Endothelial cell of umbilical vein (primary cell): ENCODE data around the gene HDAC7. TPM values are rescaled to one million over a fixed set of nuclear protein-coding genes. Genes with fewer than 3 reads are reported as not detected.

Experiments used
- BruUV-seq: library from RNA; stranded (reverse); fragments of 400-500 nt; replicated peaks from 2 replicates; lab custom pipeline; 2021; lab: Mats Ljungman, UMichigan
- CTCF ChIA-PET: fragments of 300-600, 350-600 bp; sonication (Branson Sonifier 250); formaldehyde crosslinking; loops from one replicate; lab custom pipeline; 2021; ENCODE audit warnings: antibody characterized with exemption, inconsistent platforms; lab: Charles Lee
- POLR2A ChIA-PET: fragments of 300-600, 350-600 bp; sonication (Branson Sonifier 250); formaldehyde crosslinking; loops from one replicate; lab custom pipeline; 2021; ENCODE audit warnings: antibody characterized with exemption, inconsistent platforms; lab: Charles Lee
- DNase-seq: peaks from one replicate; pipeline ENCODE4 v3.0.0-alpha.2; 2011; ENCODE audit warnings: low read depth, low spot score
- FAIRE-seq: peaks from 2 replicates; lab custom pipeline; 2011; peaks lifted over from hg19 to GRCh38; lab: Jason Lieb, UNC
- H2AFZ ChIP-seq: 2 replicates; pipeline ENCODE4 v1.6.0; 2012; ENCODE audit warnings: low read depth, low read length, control low read depth, inconsistent platforms
- H3K27ac ChIP-seq: 2 replicates; pipeline ENCODE4 v1.5.1; 2011; ENCODE audit warnings: low read depth, mild to moderate bottlenecking, control low read depth, low read length, moderate library complexity; ENCODE audit not compliant: insufficient read depth
- H3K27me3 ChIP-seq, 2 experiments: 2 replicates each; pipeline versions ENCODE4 v1.6.0 to v1.6.1; 2011; ENCODE audit warnings: low read length in 2 of 2, mixed read lengths in 1 of 2; ENCODE audit not compliant: control insufficient read depth in 2 of 2, insufficient read depth in 2 of 2
- H3K36me3 ChIP-seq, 2 experiments: 2 replicates in 1 of 2; 3 replicates in 1 of 2; pipeline ENCODE4 v1.5.1; 2011; ENCODE audit warnings: low read length in 2 of 2, mild to moderate bottlenecking in 1 of 2, moderate library complexity in 1 of 2; ENCODE audit not compliant: control insufficient read depth in 2 of 2, insufficient read depth in 2 of 2; ENCODE audit errors: extremely low read depth in 1 of 2
- H3K4me1 ChIP-seq: 3 replicates; pipeline ENCODE4 v1.5.1; 2011; ENCODE audit warnings: mild to moderate bottlenecking, low read length; ENCODE audit not compliant: control insufficient read depth, insufficient read depth; ENCODE audit errors: extremely low read depth
- H3K4me2 ChIP-seq: 2 replicates; pipeline ENCODE4 v1.6.1; 2011; ENCODE audit warnings: low read length, control low read depth, mixed read lengths; ENCODE audit not compliant: insufficient read depth
- H3K4me3 ChIP-seq, 3 experiments: fragments of 200-600 bp in 1 of 3; sonication (generic), shearing (Covaris generic) in 1 of 3; replicated peaks in 1 of 3; 2 replicates each; pipeline ENCODE4 v1.5.1; 2011 to 2016; ENCODE audit warnings: control low read depth in 3 of 3, low read length in 3 of 3, mild to moderate bottlenecking in 2 of 3, inconsistent platforms in 1 of 3, low read depth in 1 of 3, moderate library complexity in 1 of 3; ENCODE audit not compliant: insufficient read depth in 1 of 3
- H3K79me2 ChIP-seq: 2 replicates; pipeline ENCODE4 v1.6.0; 2012; ENCODE audit warnings: low read length, inconsistent platforms; ENCODE audit not compliant: control insufficient read depth, insufficient read depth
- H3K9ac ChIP-seq: replicated peaks from 2 replicates; pipeline ENCODE3; 2011; ENCODE audit warnings: low read length, control low read depth; ENCODE audit not compliant: insufficient read depth; ENCODE audit errors: extremely low read depth
- H3K9me1 ChIP-seq: replicated peaks from 3 replicates; pipeline ENCODE4 v1.6.0; 2011; ENCODE audit warnings: mild to moderate bottlenecking, low read length; ENCODE audit not compliant: control insufficient read depth, insufficient read depth; ENCODE audit errors: extremely low read depth
- H3K9me3 ChIP-seq: replicated peaks from 2 replicates; pipeline ENCODE4 v1.5.1; 2012; ENCODE audit warnings: low read length, inconsistent platforms; ENCODE audit not compliant: control insufficient read depth, insufficient read depth
- H4K20me1 ChIP-seq: replicated peaks from 2 replicates; pipeline ENCODE3; 2011; ENCODE audit warnings: mild to moderate bottlenecking, low read length; ENCODE audit not compliant: control insufficient read depth, insufficient read depth; ENCODE audit errors: extremely low read depth
- CTCF ChIP-seq, 2 donors: IDR thresholded peaks; 1 replicate in 1 of 2; 2 replicates in 1 of 2; pipeline ENCODE4 v1.5.1; 2011; ENCODE audit warnings: low read length in 2 of 2, mild to moderate bottlenecking in 2 of 2, moderate library complexity in 2 of 2, control low read depth in 1 of 2, inconsistent platforms in 1 of 2, low read depth in 1 of 2; ENCODE audit not compliant: insufficient read depth in 1 of 2; ENCODE audit errors: extremely low read depth in 1 of 2
- EZH2 ChIP-seq: IDR thresholded peaks from 2 replicates; pipeline ENCODE4 v1.6.1; 2012; ENCODE audit warnings: borderline replicate concordance, low read depth, mild to moderate bottlenecking, moderate library complexity, low read length, inconsistent platforms; ENCODE audit not compliant: severe bottlenecking
- FOS ChIP-seq: IDR thresholded peaks from 2 replicates; pipeline ENCODE4 v1.6.1; 2011; ENCODE audit warnings: mild to moderate bottlenecking, low read length, moderate library complexity, borderline replicate concordance; ENCODE audit not compliant: insufficient read depth
- GATA2 ChIP-seq: IDR thresholded peaks from 2 replicates; pipeline ENCODE4 v1.7.0; 2011; ENCODE audit warnings: low read depth, mild to moderate bottlenecking, moderate library complexity, mixed read lengths, low read length; ENCODE audit not compliant: insufficient read length, insufficient read depth
- JUN ChIP-seq: IDR thresholded peaks from 2 replicates; pipeline ENCODE4 v1.6.1; 2011; ENCODE audit warnings: borderline replicate concordance, low read depth; ENCODE audit not compliant: insufficient read length, insufficient read depth
- MAX ChIP-seq: IDR thresholded peaks from 2 replicates; pipeline ENCODE4 v1.6.1; 2011; ENCODE audit not compliant: insufficient read depth, insufficient read length
- MYC ChIP-seq: IDR thresholded peaks from one replicate; pipeline ENCODE4 v1.6.1; 2011; ENCODE audit warnings: mild to moderate bottlenecking, low read depth, low read length
- POLR2A ChIP-seq: IDR thresholded peaks from 2 replicates; pipeline ENCODE4 v1.6.1; 2012; ENCODE audit warnings: low read depth, mild to moderate bottlenecking, control low read depth, low read length
- POLR2AphosphoS5 ChIP-seq: IDR thresholded peaks from 2 replicates; pipeline ENCODE4 v1.6.1; 2012; ENCODE audit warnings: low read depth, mild to moderate bottlenecking, control low read depth, low read length, moderate library complexity; ENCODE audit not compliant: insufficient read depth
- dilution Hi-C: fragments of 300-500 bp; cut with MboI; formaldehyde crosslinking; loops from one replicate; pipeline ENCODE4 v1.15.0; 2019; ENCODE audit warnings: low sequenced_read_pairs; ENCODE audit not compliant: extremely low pct_ligation_motif_present
- intact Hi-C: fragments of 100-400 bp; cut with micrococcal nuclease; formaldehyde crosslinking; loops from one replicate; pipeline ENCODE4 v1.10.0; 2022
- polyA plus RNA-seq, 4 experiments: library from polyadenylated mRNA; depleted of rRNA in 3 of 4; stranded (reverse) in 3 of 4; unstranded in 1 of 4; fragments of >200 nt; gene quantifications; 2 replicates each; pipeline versions ENCODE4 v1.2.1 to v1.2.3, GENCODE V29; 2011 to 2012; ENCODE audit warnings: missing spikeins in 1 of 4
- total RNA-seq: library from RNA; stranded (reverse); gene quantifications from 2 replicates; pipeline ENCODE4 v1.2.3, GENCODE V29; 2021

Gene HDAC7
- total and polyA plus RNA-seq, 2 donors (not counting 3 experiments of a cell fraction or from before 2014, with no cell fraction given), result 119 to 249 TPM

- Histone ChIP-seq H2AFZ (no peak overlapping the region), H3K4me2 (no peak overlapping the region), H3K27me3 (no peaks in the 10 kb centered on the region), H3K9me1 (no peaks in the 10 kb centered on the region), H3K9me3 (no peaks in the 10 kb centered on the region), H3K36me3 (no peaks in the 10 kb centered on the region), H3K4me3 (no peak overlapping the region), H4K20me1 (no peaks in the 10 kb centered on the region), H3K79me2 (no peaks in the 10 kb centered on the region), H3K4me1 (peaks cover 18% of the 10 kb centered on the region), H3K27ac (no peak overlapping the region), H3K9ac (no peak overlapping the region)
- dilution Hi-C loops (no loop called here), intact Hi-C loops (no loop called here)
- no peak for TF ChIP-seq MAX
- TF ChIP-seq POLR2AphosphoS5, result no peak
- no peak for TF ChIP-seq FOS
- no TSS peak for BruUV-seq
- DNase-seq (no peak), FAIRE-seq (no peak)
- ChIA-PET POLR2A (no interaction called here), CTCF (interaction anchor here (1.1 to 2.2 kb wide), 4 partner anchors 19 to 74 kb away, joined by 4 to 15 read pairs (median 6); no protein-coding TSS in a partner anchor)
These were observed 56.0 kb downstream of the HDAC7 start for GRCh38 chr12:47763481-47764346.

- TF ChIP-seq CTCF (IDR thresholded peaks at IDR 0.05; ENCODE audit: extremely low read depth in 1 of 2, insufficient read depth in 1 of 2, low read depth in 1 of 2, low read length in 2 of 2), result no peak
- no peak for TF ChIP-seq JUN
- TF ChIP-seq FOS, result no peak
- no peak for TF ChIP-seq MAX
- TF ChIP-seq EZH2, result no peak
- no peak for TF ChIP-seq POLR2A
- no peak for TF ChIP-seq POLR2AphosphoS5
- no peak for TF ChIP-seq GATA2
- TF ChIP-seq MYC, result no peak
- Histone ChIP-seq H3K4me1 (peaks cover 19% of the 10 kb centered on the region), H3K27me3 (no peaks in the 10 kb centered on the region), H3K4me3 (no peak overlapping the region), H3K9me1 (no peaks in the 10 kb centered on the region), H3K9ac (no peak overlapping the region), H4K20me1 (no peaks in the 10 kb centered on the region), H2AFZ (no peak overlapping the region), H3K36me3 (no peaks in the 10 kb centered on the region), H3K9me3 (no peaks in the 10 kb centered on the region), H3K79me2 (peaks cover 6% of the 10 kb centered on the region), H3K27ac (no peak overlapping the region), H3K4me2 (no peak overlapping the region)
- ChIA-PET CTCF (interaction anchor here (0.8 to 2.2 kb wide), 5 partner anchors 19 to 111 kb away, joined by 3 to 15 read pairs (median 5); no protein-coding TSS in a partner anchor), POLR2A (no interaction called here)
- dilution Hi-C loops, result no loop called here
- intact Hi-C loops, result no loop called here
- DNase-seq (no peak), FAIRE-seq (peak; percentile 18)
- BruUV-seq, result no TSS peak
These were observed 56.7 kb downstream of the HDAC7 start for GRCh38 chr12:47762850-47763465.
